ENCODE results near the gene CATSPERZ. TPM values are rescaled to one million over a fixed set of nuclear protein-coding genes. Genes with fewer than 3 reads are reported as not detected.

The CATSPERZ gene
- polyA plus RNA-seq, 1 donor from 2014 or later, result not detected

GRCh38 chr11:64324692-64325469 lies 24.7 kb downstream of the CATSPERZ start:
- Histone ChIP-seq H3F3A (ENCODE audit: insufficient read depth, low read length, poor library complexity, severe bottlenecking) (no peaks in the 10 kb centered on the region), H2AFZ (ENCODE audit: low read depth, low read length) (no peak overlapping the region), H3K4me2 (ENCODE audit: low read length) (no peak overlapping the region), H3K9me3 (ENCODE audit: low read length) (no peaks in the 10 kb centered on the region), H3K9ac (ENCODE audit: low read length) (no peak overlapping the region), H3K4me3 (ENCODE audit: low read length) (no peak overlapping the region), H3K79me2 (replicated peaks; ENCODE audit: insufficient read depth, low read length) (no peaks in the 10 kb centered on the region), H4K20me1 (ENCODE audit: insufficient read depth) (no peaks in the 10 kb centered on the region), H3K36me3 (ENCODE audit: insufficient read depth, low read length) (no peaks in the 10 kb centered on the region), H3K9me2 (ENCODE audit: insufficient read depth, low read length) (no peaks in the 10 kb centered on the region), H3K27ac (ENCODE audit: low read length) (no peak overlapping the region), H3K27me3 (ENCODE audit: insufficient read depth, low read depth, low read length) (no peaks in the 10 kb centered on the region)
- TF ChIP-seq CTCF (IDR thresholded peaks at IDR 0.05; ENCODE audit: poor library complexity, severe bottlenecking), result no peak
- TF ChIP-seq EZH2 (IDR thresholded peaks at IDR 0.05; ENCODE audit: borderline replicate concordance, insufficient read depth, low read length, poor library complexity, severe bottlenecking), result no peak
- no peak for TF ChIP-seq TAF1 (IDR thresholded peaks at IDR 0.05; ENCODE audit: low read depth)
- no peak for TF ChIP-seq REST (IDR thresholded peaks at IDR 0.05; ENCODE audit: borderline replicate concordance)
- no peak for TF ChIP-seq MXI1 (conservative IDR thresholded peaks at IDR 0.05; ENCODE audit: poor library complexity, severe bottlenecking)

GRCh38 chr11:64327375-64327774 lies 27.2 kb downstream of the CATSPERZ start:
- no peak overlapping the region for H3K9ac ChIP-seq (ENCODE audit: low read length)

More at GRCh38 chr11:64327375-64327774, 27.2 kb downstream of the CATSPERZ start:
- Histone ChIP-seq H3K4me3 (ENCODE audit: low read length) (no peak overlapping the region), H2AFZ (ENCODE audit: low read depth, low read length) (no peak overlapping the region), H3K36me3 (ENCODE audit: insufficient read depth, low read length) (no peaks in the 10 kb centered on the region), H3K9me3 (ENCODE audit: low read length) (no peaks in the 10 kb centered on the region), H3K9me2 (ENCODE audit: insufficient read depth, low read length) (no peaks in the 10 kb centered on the region), H3K79me2 (replicated peaks; ENCODE audit: insufficient read depth, low read length) (no peaks in the 10 kb centered on the region), H4K20me1 (ENCODE audit: insufficient read depth) (no peaks in the 10 kb centered on the region), H3K4me2 (ENCODE audit: low read length) (no peak overlapping the region), H3F3A (ENCODE audit: insufficient read depth, low read length, poor library complexity, severe bottlenecking) (no peaks in the 10 kb centered on the region), H3K27me3 (ENCODE audit: insufficient read depth, low read depth, low read length) (no peaks in the 10 kb centered on the region), H3K27ac (ENCODE audit: low read length) (no peak overlapping the region)
- TF ChIP-seq TAF1 (IDR thresholded peaks at IDR 0.05; ENCODE audit: low read depth) (no peak), CTCF (IDR thresholded peaks at IDR 0.05; ENCODE audit: poor library complexity, severe bottlenecking) (no peak), MXI1 (conservative IDR thresholded peaks at IDR 0.05; ENCODE audit: poor library complexity, severe bottlenecking) (no peak), REST (IDR thresholded peaks at IDR 0.05; ENCODE audit: borderline replicate concordance) (no peak), RAD21 (conservative IDR thresholded peaks at IDR 0.05) (no peak), EP300 (conservative IDR thresholded peaks at IDR 0.05; ENCODE audit: poor library complexity, severe bottlenecking) (no peak), SMC3 (conservative IDR thresholded peaks at IDR 0.05; ENCODE audit: poor library complexity) (no peak), EZH2 (IDR thresholded peaks at IDR 0.05; ENCODE audit: borderline replicate concordance, insufficient read depth, low read length, poor library complexity, severe bottlenecking) (no peak), POLR2AphosphoS5 (IDR thresholded peaks at IDR 0.05) (no peak)

All from neural cell (in vitro differentiated cells).